Activated CD8-positive, alpha-beta memory T cell treated with anti-CD3 and anti-CD28 coated beads for 48 hours (primary cell): Measurements from ENCODE around the gene MGAT4D.
"Not testable (repeated sequence)": the region's sequence is repeated elsewhere in the genome, so short reads cannot be mapped to it uniquely, and the experiment has no call there.

Source experiments
- DNase-seq, 3 experiments: peaks; one replicate each; pipeline ENCODE4 v3.0.0-alpha.2; 2020; ENCODE audit warnings: low read depth in 2 of 3, low spot score in 2 of 3

MGAT4D gene

GRCh38 chr4:140497747-140498636 is at the start of gene MGAT4D:
TSS of gene MGAT4D (minus strand) at chr4:140498293. CDS start at chr4:140498222, 71 bp downstream.
- DNase-seq = no peak

GRCh38 chr4:140533951-140534480 is 35.9 kb upstream of the MGAT4D start:
- no peak for DNase-seq

- DNase-seq = no peak
Measured at GRCh38 chr4:140529434-140529833, 31.3 kb upstream of the MGAT4D start.

GRCh38 chr4:140523857-140524742 is 26.0 kb upstream of the MGAT4D start, which contains the start of gene ELMOD2:
TSS of gene ELMOD2 (plus strand) at chr4:140524168. CDS start at chr4:140525429, 1,261 bp downstream.
- DNase-seq = peak; percentile 90 to 93 (median 91)

- DNase-seq = no peak
Measured at GRCh38 chr4:140523370-140523856, 25.3 kb upstream of the MGAT4D start.

GRCh38 chr4:140515423-140515822 is 17.3 kb upstream of the MGAT4D start:
- DNase-seq = no peak

- not testable (repeated sequence) for DNase-seq
Measured at GRCh38 chr4:140513765-140514164, 15.7 kb upstream of the MGAT4D start.

GRCh38 chr4:140504261-140504660 is 6.2 kb upstream of the MGAT4D start:
- no peak for DNase-seq

- DNase-seq = no peak
Measured at GRCh38 chr4:140499391-140499790, 1.3 kb upstream of the MGAT4D start.

GRCh38 chr4:140497405-140497746 is 717 bp downstream of the MGAT4D start:
- no peak for DNase-seq

- no peak for DNase-seq
Measured at GRCh38 chr4:140485939-140486338, 12.2 kb downstream of the MGAT4D start.

- no peak for DNase-seq
Measured at GRCh38 chr4:140483445-140483844, 14.6 kb downstream of the MGAT4D start.

- no peak for DNase-seq
Measured at GRCh38 chr4:140472156-140472555, 25.9 kb downstream of the MGAT4D start.

- no peak for DNase-seq
Measured at GRCh38 chr4:140469791-140470733, 28.0 kb downstream of the MGAT4D start.

- DNase-seq = no peak
Measured at GRCh38 chr4:140466146-140466545, 31.9 kb downstream of the MGAT4D start.

- DNase-seq = no peak
Measured at GRCh38 chr4:140463614-140464013, 34.5 kb downstream of the MGAT4D start.

- DNase-seq = no peak
Measured at GRCh38 chr4:140463182-140463581, 34.9 kb downstream of the MGAT4D start.

- no peak for DNase-seq
Measured at GRCh38 chr4:140450352-140450751, 47.7 kb downstream of the MGAT4D start.

- DNase-seq = no peak
Measured at GRCh38 chr4:140448830-140449229, 49.3 kb downstream of the MGAT4D start.

GRCh38 chr4:140448162-140448561 is 49.9 kb downstream of the MGAT4D start:
- no peak for DNase-seq
